AG10803 (cell line): ENCODE measurements around the gene NUDCD2.
A peak's percentile ranks its signal among the peaks of the same experiment; 100 is the strongest.

Source experiments
- DNase-seq: peaks from one replicate; pipeline ENCODE4 v3.0.0; 2010; ENCODE audit warnings: low read depth
- H3K4me3 ChIP-seq: 2 replicates; pipeline ENCODE4 v1.5.1; 2011; ENCODE audit warnings: mild to moderate bottlenecking, low read length, control low read depth
- CTCF ChIP-seq: conservative IDR thresholded peaks from 2 replicates; pipeline ENCODE4 v1.5.1; 2011; ENCODE audit warnings: mild to moderate bottlenecking, low read length, control low read depth, inconsistent platforms

NUDCD2 gene

GRCh38 chr5:163505049-163505367 is 45.1 kb upstream of the NUDCD2 start:
- no peak for TF ChIP-seq CTCF
- no peak for DNase-seq
- peak overlapping the region; percentile 82 for H3K4me3 ChIP-seq

- peak overlapping the region; percentile 82 for H3K4me3 ChIP-seq
- no peak for TF ChIP-seq CTCF
- peak; percentile 68 for DNase-seq
Measured at GRCh38 chr5:163504079-163504931, 44.4 kb upstream of the NUDCD2 start.

- TF ChIP-seq CTCF, result peak; percentile 64
- peak; percentile 82 for DNase-seq
- H3K4me3 ChIP-seq, result peak overlapping the region; percentile 82
Measured at GRCh38 chr5:163503106-163504078, 43.5 kb upstream of the NUDCD2 start.

- TF ChIP-seq CTCF, result no peak
- H3K4me3 ChIP-seq, result peak overlapping the region; percentile 82
- no peak for DNase-seq
Measured at GRCh38 chr5:163502521-163502920, 42.6 kb upstream of the NUDCD2 start.

- no peak overlapping the region for H3K4me3 ChIP-seq
- no peak for DNase-seq
- no peak for TF ChIP-seq CTCF
Measured at GRCh38 chr5:163498886-163499285, 39.0 kb upstream of the NUDCD2 start.

- no peak for TF ChIP-seq CTCF
- H3K4me3 ChIP-seq, result no peak overlapping the region
- DNase-seq, result no peak
Measured at GRCh38 chr5:163497315-163497714, 37.4 kb upstream of the NUDCD2 start.
